Non-pigmented ciliary epithelial cell (primary cell): Measurements from ENCODE around the gene MDN1.
"Not testable (repeated sequence)": the region's sequence is repeated elsewhere in the genome, so short reads cannot be mapped to it uniquely, and the experiment has no call there.

Source experiments
- DNase-seq: peaks from one replicate; pipeline ENCODE4 v3.0.0-alpha.2; 2010; ENCODE audit warnings: low read depth

MDN1 gene

GRCh38 chr6:89650579-89650978 is 169.0 kb downstream of the MDN1 start:
- DNase-seq: no peak

GRCh38 chr6:89649682-89650081 is 169.9 kb downstream of the MDN1 start:
- DNase-seq: no peak

GRCh38 chr6:89644864-89645263 is 174.7 kb downstream of the MDN1 start:
- DNase-seq: no peak

GRCh38 chr6:89643406-89643805 is 176.2 kb downstream of the MDN1 start:
- no peak for DNase-seq

- DNase-seq: no peak
Observed at GRCh38 chr6:89642956-89643355, 176.6 kb downstream of the MDN1 start.

GRCh38 chr6:89641581-89641980 is 178.0 kb downstream of the MDN1 start:
- DNase-seq: not testable (repeated sequence)

- DNase-seq: peak; percentile 44
Observed at GRCh38 chr6:89640804-89641203, 178.8 kb downstream of the MDN1 start.

- peak; percentile 69 for DNase-seq
Observed at GRCh38 chr6:89638320-89639195, 181.0 kb downstream of the MDN1 start, which contains the start of gene LYRM2. Gene LYRM2, minus strand, starts transcription at chr6:89638747. Its CDS starts 31 bp downstream, at chr6:89638716.

- DNase-seq: no peak
Observed at GRCh38 chr6:89637960-89638319, 181.7 kb downstream of the MDN1 start.

GRCh38 chr6:89636412-89636811 is 183.2 kb downstream of the MDN1 start:
- not testable (repeated sequence) for DNase-seq

GRCh38 chr6:89630488-89630887 is 189.1 kb downstream of the MDN1 start:
- DNase-seq: no peak

GRCh38 chr6:89623749-89624148 is 195.8 kb downstream of the MDN1 start:
- no peak for DNase-seq

- DNase-seq: no peak
Observed at GRCh38 chr6:89619567-89619966, 200.0 kb downstream of the MDN1 start.

GRCh38 chr6:89618026-89618425 is 201.6 kb downstream of the MDN1 start:
- DNase-seq: no peak

GRCh38 chr6:89616531-89616930 is 203.1 kb downstream of the MDN1 start:
- DNase-seq: no peak

- DNase-seq: no peak
Observed at GRCh38 chr6:89615882-89616281, 203.7 kb downstream of the MDN1 start.

GRCh38 chr6:89613790-89614189 is 205.8 kb downstream of the MDN1 start:
- no peak for DNase-seq

- no peak for DNase-seq
Observed at GRCh38 chr6:89612121-89612520, 207.5 kb downstream of the MDN1 start.

GRCh38 chr6:89611666-89612065 is 207.9 kb downstream of the MDN1 start:
- peak; percentile 8 for DNase-seq

- no peak for DNase-seq
Observed at GRCh38 chr6:89610149-89610642, 209.4 kb downstream of the MDN1 start.

- no peak for DNase-seq
Observed at GRCh38 chr6:89605861-89606260, 213.7 kb downstream of the MDN1 start.

GRCh38 chr6:89604653-89605052 is 214.9 kb downstream of the MDN1 start:
- DNase-seq: no peak

GRCh38 chr6:89602166-89602565 is 217.4 kb downstream of the MDN1 start:
- no peak for DNase-seq

GRCh38 chr6:89599727-89600126 is 219.9 kb downstream of the MDN1 start:
- no peak for DNase-seq
